Frontal cortex (tissue), 4 donors: Measurements from ENCODE around the gene OR9A2. TPM values are rescaled to one million over a fixed set of nuclear protein-coding genes. Genes with fewer than 3 reads are reported as not detected.

Source experiments
- DNase-seq, 2 donors: peaks; one replicate each; pipeline ENCODE4 v3.0.0; 2012; ENCODE audit warnings: low spot score in 2 of 2
- FAIRE-seq: peaks from 2 replicates; lab custom pipeline; 2012; peaks lifted over from hg19 to GRCh38; lab: Jason Lieb, UNC
- total RNA-seq: library from RNA; depleted of rRNA; stranded (reverse); fragments of >200 nt; gene quantifications from one replicate; pipeline ENCODE4 v1.2.3, GENCODE V29; 2014
- donor health status: control.
- donor health status: control.
- donor health status: control.

Gene OR9A2, protein sequence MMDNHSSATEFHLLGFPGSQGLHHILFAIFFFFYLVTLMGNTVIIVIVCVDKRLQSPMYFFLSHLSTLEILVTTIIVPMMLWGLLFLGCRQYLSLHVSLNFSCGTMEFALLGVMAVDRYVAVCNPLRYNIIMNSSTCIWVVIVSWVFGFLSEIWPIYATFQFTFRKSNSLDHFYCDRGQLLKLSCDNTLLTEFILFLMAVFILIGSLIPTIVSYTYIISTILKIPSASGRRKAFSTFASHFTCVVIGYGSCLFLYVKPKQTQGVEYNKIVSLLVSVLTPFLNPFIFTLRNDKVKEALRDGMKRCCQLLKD
- under 0.01 TPM for total RNA-seq

DNA sequence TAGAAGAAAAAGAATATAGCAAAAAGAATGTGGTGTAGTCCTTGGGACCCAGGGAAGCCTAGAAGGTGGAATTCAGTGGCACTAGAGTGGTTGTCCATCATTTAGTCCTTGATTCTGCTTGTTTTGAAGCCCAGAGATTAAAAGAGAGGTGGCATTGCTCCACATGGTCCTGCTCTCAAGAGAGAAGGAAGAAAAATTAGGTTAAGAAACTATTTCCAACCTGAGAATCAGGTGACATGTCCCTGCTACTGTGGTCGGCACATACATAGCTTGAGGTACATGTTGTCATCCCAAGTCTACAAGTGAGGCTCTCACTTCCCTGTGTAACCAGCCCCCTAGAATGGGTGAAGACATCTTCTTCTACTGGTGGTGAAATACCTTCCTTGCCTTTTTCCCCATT lies at the start of gene OR9A2:
OR9A2 (minus strand) TSS at position 101 of the 400 bp plus-strand sequence; CDS start at position 101, 0 bp downstream.
- no peak for DNase-seq
- FAIRE-seq, result no peak

DNA sequence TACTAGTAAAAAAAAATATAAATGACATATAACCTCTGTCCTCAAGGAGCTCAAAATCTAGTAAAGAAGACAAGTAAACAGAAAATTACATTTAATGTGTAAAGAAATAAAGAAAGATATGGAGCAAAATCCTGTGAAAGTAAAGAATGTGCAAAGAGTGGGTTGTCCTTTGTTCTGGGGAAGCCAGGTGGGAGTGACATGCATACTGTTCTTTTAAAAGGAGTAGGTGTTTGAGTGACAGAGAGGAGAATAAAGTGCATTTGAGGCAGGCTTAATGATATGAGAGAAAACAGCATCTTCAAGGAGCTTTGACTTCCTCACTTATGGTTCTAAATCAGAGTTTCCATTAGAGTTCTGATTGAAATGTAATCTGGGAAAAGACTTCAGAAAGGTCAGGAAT lies 47.2 kb upstream of the OR9A2 start:
- no peak for DNase-seq
- no peak for FAIRE-seq

DNA sequence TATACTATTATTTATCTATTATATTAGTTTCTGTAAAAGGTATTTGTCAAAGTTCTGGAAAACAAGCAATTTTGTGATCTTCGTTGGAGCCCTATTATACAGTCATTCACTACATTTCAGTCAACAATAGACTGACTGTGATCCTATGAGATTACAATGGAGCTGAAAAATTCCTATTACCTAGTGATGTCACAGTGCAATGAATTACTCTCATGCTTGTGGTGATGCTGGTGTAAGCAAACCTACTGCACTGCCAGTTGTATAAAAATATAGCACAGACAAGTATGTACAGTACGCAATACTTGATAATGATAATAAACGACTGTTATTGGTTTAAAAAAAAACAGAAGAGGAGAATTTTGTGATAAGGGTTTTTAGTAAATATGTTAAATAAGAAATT lies 46.6 kb upstream of the OR9A2 start:
- DNase-seq (no peak), FAIRE-seq (no peak)

DNA sequence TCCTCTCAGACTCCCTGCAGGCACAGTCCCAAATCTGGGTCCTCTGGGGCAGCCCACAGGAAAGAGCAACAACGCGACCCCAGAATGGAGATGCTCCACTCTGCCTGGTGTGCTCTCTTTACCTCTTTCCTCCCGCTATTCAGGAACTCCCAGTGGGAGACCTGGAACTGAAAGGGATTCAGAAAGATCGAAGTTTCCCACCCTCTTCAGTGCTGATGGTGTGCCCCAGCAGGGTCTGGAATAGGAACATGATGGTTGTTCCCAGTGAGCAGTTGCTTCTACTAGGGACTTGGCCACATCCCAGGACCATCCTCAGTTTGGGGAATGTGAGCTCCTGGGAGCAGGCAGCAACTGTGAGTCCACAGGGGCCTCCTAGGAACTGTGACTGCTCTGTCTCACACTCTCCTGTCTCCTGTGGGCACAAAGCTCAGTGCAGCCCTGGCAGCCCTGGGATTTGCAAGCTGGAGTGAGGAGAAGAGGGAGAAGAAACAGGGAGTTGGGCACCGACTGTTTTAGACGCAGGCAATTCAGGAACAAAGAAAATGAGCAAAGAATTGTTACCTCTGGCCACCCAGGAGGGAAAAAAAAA lies 43.1 kb upstream of the OR9A2 start:
- FAIRE-seq (no peak), DNase-seq (no peak)

DNA sequence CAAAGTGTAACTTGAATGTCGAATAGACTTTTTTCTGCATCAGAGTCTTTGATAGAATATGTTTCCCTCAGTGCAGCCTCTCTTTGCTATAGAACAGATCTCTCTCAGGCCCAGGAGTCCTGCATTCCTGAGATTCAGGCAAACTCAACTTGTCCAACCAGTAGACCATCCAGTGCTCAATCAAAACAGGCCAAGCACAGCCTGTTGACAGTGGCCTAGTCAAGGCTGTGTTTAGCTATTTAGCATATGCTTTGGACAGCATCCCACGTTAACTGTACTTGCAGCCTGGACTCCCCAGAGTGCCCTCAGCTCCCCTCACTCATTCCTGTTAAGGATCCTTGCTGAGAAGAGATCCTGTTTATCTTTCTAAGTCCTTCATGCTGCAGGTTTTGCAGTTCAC lies 41.5 kb upstream of the OR9A2 start:
- DNase-seq (no peak), FAIRE-seq (no peak)

DNA sequence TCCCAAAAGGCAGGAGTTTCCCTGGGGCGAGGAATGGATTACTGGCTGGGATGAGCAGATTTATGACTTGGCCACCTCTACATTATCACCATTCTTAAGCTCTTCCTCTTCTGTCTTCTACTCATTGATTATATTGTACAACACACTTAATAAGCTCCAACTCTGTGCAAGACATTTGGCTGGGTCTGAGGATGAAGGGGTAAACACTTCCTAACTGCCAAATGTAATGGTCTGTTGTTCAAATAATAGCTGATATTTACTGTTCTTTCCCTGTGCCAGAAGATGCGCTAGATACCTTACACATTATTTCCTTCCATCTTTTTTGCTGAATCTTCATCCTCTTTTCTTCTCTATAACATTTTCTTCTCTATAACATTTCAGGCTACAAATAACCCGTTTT lies 36.8 kb upstream of the OR9A2 start:
- no peak for DNase-seq

DNA sequence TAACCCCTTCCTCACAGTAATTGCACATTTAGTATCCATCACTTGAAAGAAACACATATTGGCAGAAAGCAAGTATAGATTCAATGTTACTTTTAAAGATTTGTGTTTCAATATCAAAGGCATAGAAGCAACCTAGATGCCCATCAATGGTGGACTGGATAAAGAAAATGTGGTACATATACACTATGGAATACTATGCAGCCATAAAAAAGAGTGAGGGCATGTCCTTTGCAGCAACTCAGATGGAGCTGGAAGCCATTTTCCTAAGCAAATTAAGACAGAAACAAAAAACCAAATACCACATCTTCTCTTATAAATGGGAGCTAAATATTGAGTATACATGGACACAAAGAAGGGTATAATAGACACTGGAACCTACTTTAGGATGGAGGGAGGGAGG lies 28.8 kb upstream of the OR9A2 start:
- DNase-seq (no peak), FAIRE-seq (no peak)

More for the DNA sequence above, 36.8 kb upstream of the OR9A2 start:
- FAIRE-seq, result no peak

DNA sequence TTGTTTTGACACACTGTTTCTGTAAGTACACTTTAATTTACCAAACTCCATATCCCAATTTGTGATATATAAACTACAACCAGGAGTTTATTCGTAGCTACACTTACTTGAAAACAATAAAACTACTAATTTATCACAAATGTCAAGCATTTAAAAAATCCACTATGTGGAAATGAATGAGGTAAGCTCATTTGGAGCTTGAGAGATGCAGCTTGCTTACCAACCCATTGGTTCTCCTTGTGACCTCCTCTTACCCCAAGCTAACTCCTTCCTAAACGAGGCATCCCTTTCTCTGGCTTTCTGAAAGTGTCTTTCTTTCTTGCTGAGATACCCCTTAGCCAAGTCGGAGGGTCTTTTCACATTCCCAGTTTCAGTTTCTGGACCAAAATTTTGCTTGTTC lies 27.7 kb upstream of the OR9A2 start:
- DNase-seq (no peak), FAIRE-seq (no peak)

DNA sequence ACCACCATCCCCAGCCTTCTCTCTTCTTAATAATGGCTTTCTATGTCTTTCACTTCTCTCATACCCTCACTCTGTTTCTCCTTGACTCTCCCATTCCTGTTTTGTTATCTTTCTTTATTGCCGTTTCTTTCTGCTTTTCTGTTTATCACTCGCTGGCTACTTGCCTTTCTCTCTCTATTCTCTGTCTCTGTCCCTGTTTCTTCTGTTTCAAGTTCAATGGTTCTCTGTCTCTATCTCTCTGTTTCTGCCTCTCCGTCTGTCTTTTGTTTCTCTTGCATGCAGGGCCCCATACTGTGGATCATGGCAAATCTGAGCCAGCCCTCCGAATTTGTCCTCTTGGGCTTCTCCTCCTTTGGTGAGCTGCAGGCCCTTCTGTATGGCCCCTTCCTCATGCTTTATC lies 25.1 kb upstream of the OR9A2 start, which contains the start of gene OR6V1:
OR6V1 (plus strand) TSS at position 301 of the 400 bp plus-strand sequence; CDS start at position 301, 0 bp downstream.
- FAIRE-seq, result no peak
- no peak for DNase-seq

DNA sequence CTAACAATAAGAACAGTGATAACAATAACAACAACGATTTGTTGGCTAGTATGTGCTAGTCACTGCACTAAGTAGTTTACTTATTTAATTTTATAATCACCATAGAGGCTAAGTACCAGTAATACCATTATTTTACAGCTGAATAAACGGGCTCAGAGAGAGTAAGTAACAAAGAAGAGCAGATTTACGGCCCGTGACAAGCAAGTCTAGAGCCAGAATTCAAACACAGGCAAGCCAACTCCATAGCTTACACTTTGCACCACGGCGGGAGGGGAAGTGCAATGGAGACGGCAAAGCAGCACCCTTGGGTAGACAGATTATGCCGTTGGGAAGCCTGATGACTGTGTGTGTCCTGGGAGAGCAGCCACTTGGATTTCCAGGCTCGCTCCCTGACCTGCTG lies 24.0 kb upstream of the OR9A2 start:
- no peak for DNase-seq
- FAIRE-seq, result no peak

DNA sequence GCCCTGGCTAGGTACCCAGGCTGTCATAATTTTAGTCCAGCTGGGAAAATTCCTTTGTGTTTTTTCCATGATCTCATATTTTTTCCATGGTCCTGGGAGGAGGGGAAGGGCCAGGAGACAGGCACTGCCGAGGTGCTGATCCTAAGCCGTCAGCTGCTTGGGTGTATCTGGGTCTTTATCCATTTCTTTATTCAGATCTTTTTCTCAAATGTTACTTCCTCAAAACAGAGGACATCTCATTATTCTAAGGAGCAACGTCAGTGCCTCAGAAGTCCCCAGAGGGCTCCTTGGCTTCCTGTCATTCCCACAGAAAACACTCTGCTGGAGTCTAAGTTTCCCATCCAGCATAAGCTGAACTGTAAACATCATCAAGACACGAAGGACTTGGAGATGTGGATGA lies 22.4 kb upstream of the OR9A2 start:
- FAIRE-seq (no peak), DNase-seq (no peak)

DNA sequence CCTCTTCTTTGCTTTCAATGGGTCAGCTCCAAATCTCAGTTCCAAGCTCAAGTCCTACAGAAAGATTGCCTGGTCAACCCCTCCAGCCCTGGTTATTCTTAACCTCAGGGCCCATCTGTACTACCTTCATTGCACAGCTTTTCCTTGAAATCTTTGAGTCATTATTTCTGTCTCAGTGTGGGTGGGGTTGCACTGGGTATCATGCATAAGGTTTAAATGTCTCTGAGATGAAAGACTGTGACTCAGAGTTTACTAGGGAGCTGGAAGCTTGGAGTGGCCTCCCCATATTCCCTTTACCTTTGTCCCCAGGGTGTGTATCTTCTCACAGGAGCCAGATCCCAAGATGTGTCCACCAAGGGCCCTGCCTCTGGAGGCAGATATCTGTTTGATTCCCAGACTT lies 21.9 kb upstream of the OR9A2 start:
- DNase-seq, result no peak
- FAIRE-seq, result no peak

DNA sequence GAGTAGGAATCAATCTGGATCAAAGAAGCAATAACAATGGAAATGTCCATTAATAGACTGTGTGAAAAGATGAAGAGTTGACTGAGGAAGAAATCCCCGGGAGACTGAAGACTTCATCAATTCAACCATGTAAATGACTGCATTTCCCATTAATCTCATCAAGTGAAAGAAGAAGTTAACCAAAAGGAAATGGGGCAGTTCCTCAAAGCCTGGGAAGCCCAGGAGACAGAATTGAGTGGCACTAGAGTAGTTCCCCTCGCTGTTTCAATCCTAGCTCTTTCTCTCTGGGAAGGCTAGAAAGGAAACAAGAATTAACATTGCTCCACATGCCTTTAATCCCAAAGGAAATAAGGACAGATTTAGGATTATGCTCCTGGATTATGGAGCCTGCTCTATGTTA lies 20.4 kb upstream of the OR9A2 start:
- FAIRE-seq (no peak), DNase-seq (no peak)

DNA sequence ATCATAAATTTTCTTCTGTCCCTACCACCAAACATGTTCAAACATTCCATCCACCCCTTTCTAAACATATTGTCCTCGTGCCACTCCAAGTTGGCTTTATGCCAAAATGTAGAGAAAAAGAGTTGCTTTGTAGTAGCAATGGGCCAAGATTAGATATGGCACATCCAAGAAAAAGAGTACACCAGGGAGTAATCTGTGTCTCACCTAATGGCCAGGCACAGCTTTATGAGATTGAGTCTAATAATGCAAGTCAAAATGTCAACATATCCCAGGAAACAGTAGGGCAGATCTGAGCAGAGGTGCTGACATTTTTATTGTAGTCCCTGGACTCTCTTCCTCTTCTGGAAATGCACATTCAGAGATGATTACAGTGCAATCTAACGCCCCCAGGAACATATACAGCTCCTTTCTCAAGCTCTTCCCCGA lies 19.5 kb upstream of the OR9A2 start:
- FAIRE-seq (no peak), DNase-seq (no peak)

DNA sequence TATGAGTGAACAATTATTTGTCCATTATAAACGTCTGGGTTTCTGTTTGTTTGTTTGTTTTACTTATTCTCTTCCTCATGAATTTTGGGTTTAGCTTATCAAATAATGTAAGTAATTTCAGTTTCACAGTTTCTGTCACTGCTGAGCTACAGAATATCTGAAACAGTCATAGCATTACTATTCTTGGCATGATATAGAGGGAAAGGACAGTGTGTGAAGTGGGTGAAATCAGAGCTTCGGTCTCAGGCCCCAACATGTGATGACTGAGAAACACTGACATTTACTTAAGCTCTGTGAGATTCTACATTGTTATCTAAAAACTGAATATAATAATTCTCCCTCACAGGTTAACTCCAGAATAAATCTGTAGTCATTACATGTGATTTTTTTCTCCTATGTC lies 16.5 kb upstream of the OR9A2 start:
- DNase-seq (no peak), FAIRE-seq (no peak)

DNA sequence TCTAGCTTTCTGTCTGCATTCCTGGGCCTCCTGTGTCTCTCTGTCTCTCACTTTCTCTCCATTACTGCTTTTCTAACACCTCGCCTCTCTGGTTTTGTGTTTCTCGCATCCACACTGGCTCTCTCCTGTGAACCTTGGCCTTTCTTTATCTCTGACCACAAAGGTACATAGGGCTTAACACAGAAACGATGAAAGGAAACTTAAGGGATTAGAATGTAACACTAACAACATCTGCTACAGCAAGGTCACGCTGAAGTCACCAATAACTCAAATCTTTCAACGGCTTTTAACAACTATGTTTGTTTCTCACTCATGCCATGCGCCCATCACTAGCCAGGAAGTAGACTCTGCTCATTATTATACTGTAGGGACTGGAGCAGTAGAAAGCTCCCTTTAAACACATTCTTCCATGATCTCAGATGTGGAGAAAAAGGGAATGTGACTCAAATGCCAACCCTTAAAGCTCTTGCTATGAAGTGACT lies 15.9 kb upstream of the OR9A2 start:
- no peak for FAIRE-seq
- DNase-seq, result no peak

DNA sequence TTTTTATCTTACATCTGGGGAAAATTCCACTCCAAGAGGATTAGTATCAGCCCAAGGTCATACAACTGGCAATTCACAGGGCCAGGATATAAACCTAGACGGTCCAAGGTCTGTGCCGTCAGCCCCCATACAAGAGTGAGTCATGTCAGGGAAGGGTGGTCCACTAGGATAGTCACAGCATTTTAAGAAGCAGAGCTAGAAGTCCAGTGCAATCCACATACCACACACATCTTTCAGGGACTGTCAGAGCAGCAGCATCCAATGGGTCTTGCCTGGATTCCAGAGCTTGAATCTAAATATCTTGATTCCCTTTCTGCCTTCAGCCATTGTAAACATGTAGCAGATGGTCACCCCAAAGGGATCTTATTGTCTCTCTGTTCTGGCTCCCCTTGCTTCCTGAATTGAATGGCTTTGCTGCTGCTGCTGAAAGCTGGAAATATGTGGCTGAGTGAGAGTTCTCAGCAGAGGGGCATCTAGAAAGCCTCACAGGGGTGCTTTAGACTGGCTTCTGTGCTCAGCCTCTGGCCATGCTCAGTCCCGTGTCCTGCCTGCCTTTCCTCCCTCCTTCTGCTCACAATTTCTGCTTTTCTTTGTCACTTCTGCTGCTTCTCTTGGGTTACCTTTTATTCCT lies 15.3 kb upstream of the OR9A2 start:
- no peak for FAIRE-seq
- DNase-seq, result no peak

DNA sequence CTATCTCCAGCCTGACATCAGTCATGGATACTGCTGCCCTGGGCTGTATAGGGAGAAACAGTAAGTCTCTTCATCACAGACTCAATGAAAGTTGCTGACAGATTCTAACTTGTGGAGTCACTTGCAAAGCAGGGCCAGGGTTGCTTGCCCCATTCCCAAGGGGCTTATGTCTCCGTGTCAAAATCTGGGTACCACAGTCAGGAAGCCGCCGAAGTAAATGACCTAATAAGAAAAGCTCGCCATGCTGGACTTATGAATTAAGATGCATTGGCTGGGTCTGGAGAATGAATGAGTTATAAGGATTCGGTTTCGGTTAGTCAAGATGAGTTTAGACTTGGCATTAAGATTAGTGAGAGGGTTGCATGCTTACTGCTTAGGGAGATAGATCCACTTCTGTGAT lies 14.4 kb upstream of the OR9A2 start:
- FAIRE-seq (no peak), DNase-seq (no peak)

DNA sequence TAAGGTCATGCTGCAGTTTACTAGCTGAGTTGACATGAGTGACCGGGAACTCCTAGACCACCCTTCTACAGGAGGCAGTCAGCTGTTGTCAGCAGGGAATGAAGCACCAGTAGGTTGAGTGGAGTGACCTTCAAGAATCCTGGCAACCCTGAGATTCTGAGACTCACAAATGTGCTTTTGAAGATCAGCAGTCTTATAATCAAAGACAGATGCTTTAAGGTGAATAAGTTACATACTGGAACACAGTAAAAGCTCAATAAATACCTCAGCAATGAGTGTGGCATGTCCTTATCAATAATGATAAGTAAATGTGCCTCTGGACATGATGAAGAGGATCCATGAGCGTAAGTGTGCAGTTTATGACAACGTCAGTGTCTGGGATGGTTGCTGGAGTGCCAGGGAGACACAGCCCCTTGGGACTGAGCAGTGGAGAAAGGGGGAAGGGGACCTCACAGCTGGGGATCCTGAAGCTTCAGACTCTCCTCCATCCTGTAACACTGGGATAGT lies 13.3 kb upstream of the OR9A2 start:
- FAIRE-seq, result no peak

DNA sequence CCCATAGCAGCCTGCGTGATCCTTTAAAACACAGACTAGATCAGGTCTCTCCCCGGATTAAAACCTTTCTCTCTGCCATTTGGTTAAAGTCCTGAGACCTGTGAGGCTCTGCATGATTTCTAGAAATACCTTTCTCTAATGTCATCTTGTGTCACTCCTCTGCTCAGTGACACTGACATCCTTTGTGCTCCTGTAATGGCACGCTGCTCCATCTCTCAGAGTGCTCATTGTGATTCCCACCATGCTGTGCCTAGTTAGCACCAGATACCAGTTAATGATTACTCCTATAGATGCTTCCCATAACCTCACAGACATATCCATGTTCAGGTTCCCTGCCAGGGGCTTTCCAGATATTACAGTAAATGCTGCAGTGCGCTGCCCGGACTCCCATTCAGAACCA lies 11.7 kb upstream of the OR9A2 start:
- DNase-seq (no peak), FAIRE-seq (no peak)

More for the DNA sequence above, 13.3 kb upstream of the OR9A2 start:
- DNase-seq, result no peak

DNA sequence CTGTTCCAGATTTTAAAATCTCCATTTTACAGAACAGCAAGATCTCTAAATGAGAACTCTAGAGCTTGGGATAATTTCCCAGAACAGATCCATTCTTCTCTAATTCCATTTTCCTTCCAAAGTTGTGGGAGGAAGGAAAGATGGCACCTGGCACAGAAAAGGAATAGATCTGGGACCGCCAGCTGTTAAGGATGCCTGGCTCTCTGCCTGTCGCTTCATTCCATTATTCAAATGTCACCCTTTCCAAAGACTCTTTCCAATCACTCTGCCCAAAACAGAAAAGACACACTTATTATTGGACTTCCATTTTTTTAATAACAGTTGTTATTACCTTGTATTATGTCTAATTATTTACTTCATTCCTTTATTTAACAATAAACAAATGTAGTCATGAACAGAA lies 751 bp upstream of the OR9A2 start:
- DNase-seq, result no peak
- no peak for FAIRE-seq
